Colonic mucosa (tissue), 4 donors: ENCODE measurements around the gene BCAN. TPM values are rescaled to one million over a fixed set of nuclear protein-coding genes. Genes with fewer than 3 reads are reported as not detected.

Source experiments
- DNase-seq: peaks from one replicate; pipeline ENCODE4 v3.0.0-alpha.2; 2020
- H3K27ac ChIP-seq: fragments of 200-600 bp; one replicate; pipeline ENCODE4 v1.8.0; 2021
- H3K27me3 ChIP-seq: fragments of 200-600 bp; one replicate; pipeline ENCODE4 v1.8.0; 2021
- H3K36me3 ChIP-seq: fragments of 200-600 bp; one replicate; pipeline ENCODE4 v1.8.0; 2021
- H3K4me1 ChIP-seq: fragments of 200-600 bp; one replicate; pipeline ENCODE4 v1.8.0; 2021; ENCODE audit warnings: mild to moderate bottlenecking
- H3K4me3 ChIP-seq: fragments of 200-600 bp; one replicate; pipeline ENCODE4 v1.8.0; 2021
- H3K9ac ChIP-seq, 2 donors: one replicate each; pipeline ENCODE4 v1.7.0; 2013; ENCODE audit warnings: control low read depth in 2 of 2, low read depth in 2 of 2, low read length in 2 of 2
- H3K9me3 ChIP-seq: fragments of 200-600 bp; one replicate; pipeline ENCODE4 v1.8.0; 2021
- intact Hi-C: fragments of 100-400 bp; cut with DNase I; formaldehyde crosslinking; loops from one replicate; pipeline ENCODE4 v1.14.1; 2022
- total RNA-seq, 2 donors: library from RNA; stranded (reverse); fragmentation: NEBNext Ultra II Directional in 1 of 2; extraction: Animal tissue kit (Norgen Biotek cat#: 25700) in 1 of 2; gene quantifications; one replicate each; pipeline ENCODE4 v1.2.1, GENCODE V29; 2021
- TF ChIP-seq, protein P1 (sequence below): fragments of 200-600 bp; IDR thresholded peaks from one replicate; pipeline ENCODE4 v1.8.0; 2022; ENCODE audit warnings: antibody characterized with exemption, mild to moderate bottlenecking
- donor health status: healthy.
- donor health status: DM: no; HTN: no; CAD: no.
- donor health status: DM: no; HTN: no; CAD: no.

The BCAN gene
- total RNA-seq, 2 donors from 2014 or later, result 0.37 TPM; not detected in 1

DNA sequence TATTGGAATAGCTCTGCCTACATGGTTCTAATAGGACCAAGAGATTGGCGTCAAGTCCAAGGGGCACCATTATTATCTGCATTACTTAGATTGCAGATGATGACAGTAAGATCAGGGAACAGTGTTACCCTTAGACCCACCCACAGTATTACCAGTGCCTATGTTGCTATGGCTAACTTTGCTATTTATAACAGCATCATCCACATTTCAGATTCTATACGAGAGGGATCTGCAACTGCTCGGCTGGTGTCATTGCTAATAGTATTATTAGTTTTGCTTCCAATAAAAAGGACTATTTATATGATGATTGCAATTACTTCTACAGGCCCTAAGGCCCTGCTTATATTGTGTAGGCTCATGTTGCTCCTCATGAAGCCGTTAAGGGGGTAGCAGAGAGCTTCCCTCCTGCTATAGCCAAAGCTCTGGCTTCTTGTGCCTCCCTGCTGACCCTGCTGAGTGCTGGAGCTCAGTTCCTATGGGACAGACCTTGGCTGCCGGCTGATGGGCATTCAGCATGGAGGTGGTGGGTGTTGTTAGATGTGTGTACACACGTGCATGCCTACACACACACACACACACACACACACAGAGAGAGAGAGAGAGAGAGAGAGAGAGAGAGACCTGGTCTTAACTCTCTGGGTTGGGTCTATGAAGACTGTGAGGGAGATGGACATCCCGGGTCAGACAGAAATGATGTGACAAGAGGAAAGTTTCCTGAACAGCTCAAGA is 1.3 kb downstream of the BCAN start:
- intact Hi-C loops, result no loop called here
- Histone ChIP-seq H3K4me3 (no peak overlapping the region), H3K27ac (no peak overlapping the region), H3K36me3 (no peaks in the 10 kb centered on the region), H3K4me1 (no peaks in the 10 kb centered on the region), H3K9me3 (no peaks in the 10 kb centered on the region), H3K27me3 (peaks cover 26% of the 10 kb centered on the region), H3K9ac (no peak overlapping the region)
- DNase-seq, result no peak
- TF ChIP-seq, protein P1, sequence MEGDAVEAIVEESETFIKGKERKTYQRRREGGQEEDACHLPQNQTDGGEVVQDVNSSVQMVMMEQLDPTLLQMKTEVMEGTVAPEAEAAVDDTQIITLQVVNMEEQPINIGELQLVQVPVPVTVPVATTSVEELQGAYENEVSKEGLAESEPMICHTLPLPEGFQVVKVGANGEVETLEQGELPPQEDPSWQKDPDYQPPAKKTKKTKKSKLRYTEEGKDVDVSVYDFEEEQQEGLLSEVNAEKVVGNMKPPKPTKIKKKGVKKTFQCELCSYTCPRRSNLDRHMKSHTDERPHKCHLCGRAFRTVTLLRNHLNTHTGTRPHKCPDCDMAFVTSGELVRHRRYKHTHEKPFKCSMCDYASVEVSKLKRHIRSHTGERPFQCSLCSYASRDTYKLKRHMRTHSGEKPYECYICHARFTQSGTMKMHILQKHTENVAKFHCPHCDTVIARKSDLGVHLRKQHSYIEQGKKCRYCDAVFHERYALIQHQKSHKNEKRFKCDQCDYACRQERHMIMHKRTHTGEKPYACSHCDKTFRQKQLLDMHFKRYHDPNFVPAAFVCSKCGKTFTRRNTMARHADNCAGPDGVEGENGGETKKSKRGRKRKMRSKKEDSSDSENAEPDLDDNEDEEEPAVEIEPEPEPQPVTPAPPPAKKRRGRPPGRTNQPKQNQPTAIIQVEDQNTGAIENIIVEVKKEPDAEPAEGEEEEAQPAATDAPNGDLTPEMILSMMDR, result no peak

- intact Hi-C loops, result no loop called here
- no peak overlapping the region for H3K4me3 ChIP-seq
- H3K9me3 ChIP-seq, result no peaks in the 10 kb centered on the region
- TF ChIP-seq, protein P1, result no peak
- no peak overlapping the region for H3K9ac ChIP-seq
- DNase-seq, result no peak
- H3K27me3 ChIP-seq, result peaks cover 21% of the 10 kb centered on the region
- H3K27ac ChIP-seq, result no peak overlapping the region
- H3K36me3 ChIP-seq, result no peaks in the 10 kb centered on the region
- no peaks in the 10 kb centered on the region for H3K4me1 ChIP-seq
Observed at GRCh38 chr1:156643778-156644092, 1.8 kb downstream of the BCAN start.

DNA sequence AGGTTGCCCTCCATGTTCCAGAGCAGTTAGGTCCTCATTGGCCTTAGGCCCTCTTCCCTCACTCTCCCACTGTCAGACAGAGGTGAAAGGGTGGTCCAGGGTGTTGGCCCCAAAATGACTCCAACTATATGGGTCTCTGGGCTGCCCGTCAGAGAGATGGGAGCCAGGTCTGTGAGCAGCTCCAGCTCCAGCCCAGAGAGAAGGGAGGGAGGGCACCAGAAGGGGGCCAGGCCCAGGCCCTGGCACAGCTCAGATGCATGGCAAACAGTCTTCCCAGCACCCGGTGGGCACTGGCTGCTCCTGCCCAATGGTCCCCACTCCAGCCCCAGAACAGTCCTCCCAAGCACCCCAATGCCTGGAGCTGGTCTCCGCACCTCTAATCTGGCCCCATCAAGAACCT is 2.2 kb downstream of the BCAN start:
- Histone ChIP-seq H3K9ac (no peak overlapping the region), H3K27me3 (peaks cover 20% of the 10 kb centered on the region), H3K36me3 (no peaks in the 10 kb centered on the region), H3K4me1 (no peaks in the 10 kb centered on the region), H3K9me3 (no peaks in the 10 kb centered on the region), H3K4me3 (no peak overlapping the region), H3K27ac (no peak overlapping the region)
- DNase-seq, result no peak
- intact Hi-C loops, result no loop called here
- TF ChIP-seq, protein P1, result no peak

DNA sequence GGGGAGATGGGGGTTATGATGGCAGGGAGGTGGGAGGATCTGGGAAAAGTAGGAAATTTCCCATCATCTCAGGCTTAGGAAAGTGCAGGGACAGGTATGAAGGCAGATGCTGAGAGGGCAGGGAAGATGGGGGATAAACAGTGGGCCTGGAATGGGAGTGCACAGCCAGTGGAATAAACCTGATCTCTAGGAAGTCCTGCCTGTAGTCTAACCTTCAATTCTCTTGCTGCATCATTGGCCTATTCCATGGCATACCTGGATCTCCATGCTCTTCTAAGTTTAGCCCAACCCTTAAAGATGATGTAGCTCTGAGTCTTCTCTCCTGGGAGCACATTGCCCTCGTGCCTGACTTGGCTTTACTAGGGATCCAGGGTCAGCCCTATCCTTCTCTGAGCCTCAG is 2.7 kb downstream of the BCAN start:
- H3K27me3 ChIP-seq, result peaks cover 18% of the 10 kb centered on the region
- intact Hi-C loops, result no loop called here

DNA sequence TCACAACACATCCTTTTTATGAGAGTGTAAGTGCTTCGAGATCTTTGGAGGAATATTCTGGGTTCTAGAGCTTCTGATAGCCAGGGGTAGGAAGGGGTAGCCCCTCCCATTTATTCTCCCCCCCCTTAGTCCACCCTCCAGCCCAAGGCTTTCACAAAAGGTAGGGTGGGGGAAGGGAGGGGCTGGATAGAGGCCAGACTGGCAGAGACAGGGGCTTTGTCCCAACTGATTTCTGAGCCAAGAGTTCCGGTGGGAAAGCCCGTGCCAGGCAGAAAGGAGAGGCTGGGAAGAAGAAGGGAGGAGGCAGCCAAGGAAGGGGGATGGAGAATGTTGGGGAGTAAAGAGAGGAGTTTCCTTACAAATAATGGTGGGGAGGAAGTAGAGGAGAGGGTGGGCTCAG is 3.1 kb downstream of the BCAN start:
- Histone ChIP-seq H3K4me3 (no peak overlapping the region), H3K9me3 (no peaks in the 10 kb centered on the region), H3K36me3 (no peaks in the 10 kb centered on the region), H3K27ac (no peak overlapping the region), H3K4me1 (no peaks in the 10 kb centered on the region), H3K27me3 (peaks cover 18% of the 10 kb centered on the region), H3K9ac (no peak overlapping the region)
- no peak for DNase-seq
- TF ChIP-seq, protein P1, result no peak
- intact Hi-C loops, result no loop called here

More for the DNA sequence above, 2.7 kb downstream of the BCAN start:
- Histone ChIP-seq H3K36me3 (no peaks in the 10 kb centered on the region), H3K4me3 (no peak overlapping the region), H3K9ac (no peak overlapping the region), H3K9me3 (no peaks in the 10 kb centered on the region), H3K4me1 (no peaks in the 10 kb centered on the region), H3K27ac (no peak overlapping the region)
- no peak for DNase-seq
- TF ChIP-seq, protein P1, result no peak
